Right atrium auricular region (tissue), 2 donors: ENCODE measurements around the gene DEFB108B. TPM values are rescaled to one million over a fixed set of nuclear protein-coding genes. Genes with fewer than 3 reads are reported as not detected.
"Not testable (repeated sequence)": the region's sequence is repeated elsewhere in the genome, so short reads cannot be mapped to it uniquely, and the experiment has no call there.

Source experiments
- DNase-seq: peaks from one replicate; pipeline ENCODE4 v3.0.0-alpha.2; 2019; ENCODE audit warnings: low spot score
- H3K27ac ChIP-seq, 2 donors: fragments of 200-600 bp; sonication (generic); 1 replicate in 1 of 2; 2 replicates in 1 of 2; pipeline ENCODE4 v1.5.1; 2016 to 2019
- H3K27me3 ChIP-seq, 2 donors: fragments of 200-600 bp; sonication (generic); one replicate each; pipeline versions ENCODE4 v1.5.1 to v1.6.0; 2017 to 2019
- H3K36me3 ChIP-seq: fragments of 200-600 bp; sonication (generic); one replicate; pipeline ENCODE4 v1.5.1; 2016
- H3K4me1 ChIP-seq, 2 donors: fragments of 200-600 bp; sonication (generic); one replicate each; pipeline versions ENCODE4 v1.5.1 to v1.6.0; 2017 to 2019
- H3K4me3 ChIP-seq, 2 donors: fragments of 200-600 bp; sonication (generic); 1 replicate in 1 of 2; 2 replicates in 1 of 2; pipeline ENCODE4 v1.5.1; 2017 to 2019; ENCODE audit warnings: mild to moderate bottlenecking in 1 of 2, moderate library complexity in 1 of 2
- H3K9me3 ChIP-seq, 2 donors: fragments of 200-600 bp; sonication (generic); one replicate each; pipeline ENCODE4 v1.5.1; 2019
- total RNA-seq, 2 donors: library from RNA; depleted of rRNA; stranded (reverse); fragments of >200 nt; gene quantifications; one replicate each; pipeline ENCODE4 v1.1.0, GENCODE V29; 2016
- TF ChIP-seq, protein P1 (sequence below), 2 donors: fragments of 200-600 bp; sonication (generic); IDR thresholded peaks; one replicate each; pipeline ENCODE4 v1.5.1; 2019; ENCODE audit warnings: antibody characterized with exemption in 2 of 2

Gene DEFB108B
- total RNA-seq, 2 donors from 2014 or later = not detected

DNA sequence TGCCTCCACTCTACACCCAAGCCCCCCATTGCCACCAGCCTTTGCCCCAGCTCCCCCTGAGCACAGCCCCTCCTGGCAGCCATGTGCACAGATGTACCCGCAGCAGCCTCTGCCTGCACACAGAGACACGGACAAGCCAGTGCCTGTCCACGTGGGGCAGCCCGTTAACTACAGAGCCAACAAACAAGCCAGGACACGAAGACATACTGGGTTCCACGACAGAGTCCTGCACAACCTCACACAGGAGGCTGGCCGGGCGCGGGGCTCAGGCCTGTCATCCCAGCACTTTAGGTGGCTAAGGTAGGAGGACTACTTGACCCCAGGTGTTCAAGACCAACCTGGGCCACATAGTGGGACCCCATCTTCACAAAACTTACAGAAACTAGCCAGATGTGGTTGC is 36.2 kb upstream of the DEFB108B start:
- DNase-seq = peak; percentile 36
- not testable (repeated sequence) for H3K36me3 ChIP-seq, H3K4me1 ChIP-seq, H3K27ac ChIP-seq, H3K27me3 ChIP-seq, H3K9me3 ChIP-seq, H3K4me3 ChIP-seq

DNA sequence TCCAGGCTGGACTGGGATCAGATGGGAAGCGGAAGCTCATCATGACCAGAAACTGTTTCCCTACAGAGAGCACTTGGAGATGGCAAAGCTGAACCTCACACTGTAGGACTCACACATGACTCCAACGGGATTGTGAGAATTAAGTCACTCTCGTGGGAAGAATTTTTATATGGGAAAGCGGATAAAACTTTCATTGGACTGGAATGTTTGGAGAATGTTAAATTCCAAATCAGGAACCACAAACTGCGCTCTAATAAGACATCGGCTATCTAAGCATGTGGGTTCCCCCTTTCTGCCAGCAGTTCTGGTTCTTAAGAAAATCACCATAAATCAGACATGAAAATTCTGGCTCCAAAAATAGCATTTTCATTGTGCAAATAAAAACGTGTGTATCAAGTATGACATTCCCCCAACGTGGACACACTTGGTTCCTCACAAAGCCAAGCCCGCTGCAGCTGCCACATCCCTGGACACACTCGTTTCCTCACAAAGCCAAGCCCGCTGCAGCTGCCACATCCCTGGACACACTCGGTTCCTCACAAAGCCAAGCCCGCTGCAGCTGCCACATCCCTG is 33.4 kb upstream of the DEFB108B start:
- not testable (repeated sequence) for H3K4me1 ChIP-seq, H3K4me3 ChIP-seq, H3K27me3 ChIP-seq, H3K27ac ChIP-seq, H3K36me3 ChIP-seq, H3K9me3 ChIP-seq, DNase-seq

DNA sequence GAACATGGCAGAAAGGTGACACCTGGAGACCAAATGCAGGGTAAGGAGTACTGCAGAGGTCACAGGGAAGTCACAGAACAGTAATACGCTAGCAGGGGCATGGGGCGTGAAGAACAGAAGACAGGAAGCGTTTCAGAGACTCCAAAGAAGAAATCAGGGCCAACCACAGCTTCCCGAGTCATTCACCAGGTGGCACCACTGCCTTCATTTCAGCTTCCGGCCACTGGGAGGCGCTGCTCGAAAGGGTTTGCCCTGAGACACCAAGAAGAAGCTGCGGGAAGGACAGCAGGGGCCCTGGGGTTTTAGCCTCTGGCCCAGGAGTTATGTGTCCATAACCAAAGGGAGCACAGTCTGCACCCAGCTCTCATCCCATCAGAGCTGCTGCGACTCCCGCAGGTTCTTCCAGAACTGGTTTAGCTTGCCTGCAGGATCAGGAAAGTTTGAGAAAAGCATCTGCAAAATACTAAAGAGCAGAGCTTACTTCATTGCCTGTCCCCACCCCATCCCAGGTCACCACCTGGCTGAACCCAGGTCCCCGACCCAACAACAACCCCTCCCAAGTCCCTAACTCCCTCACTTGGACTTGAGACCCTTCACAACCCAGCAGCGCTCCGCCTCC is 32.6 kb upstream of the DEFB108B start:
- not testable (repeated sequence) for H3K36me3 ChIP-seq, DNase-seq, H3K4me3 ChIP-seq, H3K27ac ChIP-seq, H3K4me1 ChIP-seq, H3K27me3 ChIP-seq, H3K9me3 ChIP-seq
- TF ChIP-seq, protein P1, sequence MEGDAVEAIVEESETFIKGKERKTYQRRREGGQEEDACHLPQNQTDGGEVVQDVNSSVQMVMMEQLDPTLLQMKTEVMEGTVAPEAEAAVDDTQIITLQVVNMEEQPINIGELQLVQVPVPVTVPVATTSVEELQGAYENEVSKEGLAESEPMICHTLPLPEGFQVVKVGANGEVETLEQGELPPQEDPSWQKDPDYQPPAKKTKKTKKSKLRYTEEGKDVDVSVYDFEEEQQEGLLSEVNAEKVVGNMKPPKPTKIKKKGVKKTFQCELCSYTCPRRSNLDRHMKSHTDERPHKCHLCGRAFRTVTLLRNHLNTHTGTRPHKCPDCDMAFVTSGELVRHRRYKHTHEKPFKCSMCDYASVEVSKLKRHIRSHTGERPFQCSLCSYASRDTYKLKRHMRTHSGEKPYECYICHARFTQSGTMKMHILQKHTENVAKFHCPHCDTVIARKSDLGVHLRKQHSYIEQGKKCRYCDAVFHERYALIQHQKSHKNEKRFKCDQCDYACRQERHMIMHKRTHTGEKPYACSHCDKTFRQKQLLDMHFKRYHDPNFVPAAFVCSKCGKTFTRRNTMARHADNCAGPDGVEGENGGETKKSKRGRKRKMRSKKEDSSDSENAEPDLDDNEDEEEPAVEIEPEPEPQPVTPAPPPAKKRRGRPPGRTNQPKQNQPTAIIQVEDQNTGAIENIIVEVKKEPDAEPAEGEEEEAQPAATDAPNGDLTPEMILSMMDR (IDR thresholded peaks at IDR 0.05) = peak; percentile 52 to 65

DNA sequence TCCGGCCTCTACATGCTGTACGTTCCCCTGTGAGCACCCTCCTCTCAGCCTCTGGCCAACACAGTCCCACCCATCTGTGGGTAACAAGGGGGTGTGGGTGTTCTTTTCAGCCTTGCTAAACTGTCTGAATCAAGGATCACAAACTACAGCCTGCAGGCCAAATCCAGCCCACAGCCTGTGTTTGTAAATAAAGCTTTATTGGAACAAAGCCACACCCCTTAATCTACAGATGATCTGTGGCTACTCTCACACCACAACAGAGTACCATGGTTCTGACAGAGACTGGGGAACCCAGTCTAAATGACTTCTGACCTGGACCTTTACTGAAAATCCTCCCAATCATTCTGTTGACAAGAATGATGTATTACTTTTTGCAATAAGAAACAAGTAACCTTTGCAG is 32.0 kb upstream of the DEFB108B start:
- H3K27ac ChIP-seq, H3K27me3 ChIP-seq, H3K4me3 ChIP-seq, H3K4me1 ChIP-seq, DNase-seq, H3K36me3 ChIP-seq, H3K9me3 ChIP-seq: not testable (repeated sequence)

DNA sequence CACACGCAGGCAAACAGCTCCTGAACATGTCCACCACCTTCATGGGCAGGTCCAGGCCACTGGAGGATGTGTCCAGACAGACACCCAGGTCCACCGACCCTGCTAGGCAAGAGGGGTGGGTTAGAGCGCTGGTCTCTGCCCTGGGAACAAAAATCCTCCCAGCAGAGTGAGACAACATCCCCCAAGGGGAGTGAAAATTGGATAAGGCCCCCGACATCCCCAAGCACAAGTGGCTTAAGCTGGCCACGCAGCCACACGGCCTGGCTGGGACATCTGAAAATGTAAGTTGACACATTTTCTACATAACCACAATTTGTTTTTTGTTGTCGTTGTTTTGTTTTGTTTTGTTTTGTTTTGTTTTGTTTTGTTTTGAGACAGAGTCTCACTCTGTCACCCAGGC is 30.1 kb upstream of the DEFB108B start:
- not testable (repeated sequence) for H3K4me1 ChIP-seq, H3K4me3 ChIP-seq, H3K27ac ChIP-seq, H3K27me3 ChIP-seq, H3K9me3 ChIP-seq, H3K36me3 ChIP-seq, DNase-seq

DNA sequence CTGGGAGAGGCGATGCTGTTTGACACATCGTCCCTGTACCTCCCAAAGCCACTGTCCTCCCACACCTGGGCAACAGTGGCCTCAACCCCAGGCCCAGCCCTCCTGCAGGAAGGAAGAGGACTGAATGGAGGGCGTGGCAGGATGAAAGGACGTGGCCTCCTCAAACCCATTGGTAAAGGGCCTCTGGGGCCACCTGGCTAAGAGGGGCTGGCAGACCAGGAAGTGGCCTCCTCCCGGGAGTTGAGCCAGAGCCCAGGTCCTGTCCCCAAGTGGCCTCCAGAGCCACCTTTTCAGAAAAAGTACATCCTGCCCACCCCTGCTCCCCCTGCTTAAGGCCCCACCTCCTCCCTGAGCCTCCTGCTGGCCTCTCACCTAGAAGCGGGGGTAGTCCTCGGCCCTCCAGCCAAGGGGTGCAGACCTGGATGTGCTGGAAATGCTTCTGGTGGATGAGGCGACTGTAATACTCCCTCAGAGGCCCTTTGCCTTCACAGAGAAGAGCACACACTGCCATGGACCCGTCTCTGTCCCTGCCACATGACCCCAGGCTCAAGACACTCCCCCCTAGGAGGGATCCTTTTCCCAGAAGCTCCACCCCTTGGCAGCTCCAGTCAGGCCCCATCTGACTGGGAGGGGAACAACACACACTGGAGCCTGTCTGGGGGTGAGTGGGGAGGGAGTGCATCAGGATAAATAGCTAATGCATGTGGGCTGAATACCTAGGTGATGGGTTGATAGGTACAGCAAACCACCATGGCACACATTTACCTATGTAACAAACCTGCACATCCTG is 28.6 kb upstream of the DEFB108B start:
- not testable (repeated sequence) for H3K27me3 ChIP-seq, H3K4me1 ChIP-seq, DNase-seq, H3K4me3 ChIP-seq, H3K36me3 ChIP-seq, H3K9me3 ChIP-seq, H3K27ac ChIP-seq

DNA sequence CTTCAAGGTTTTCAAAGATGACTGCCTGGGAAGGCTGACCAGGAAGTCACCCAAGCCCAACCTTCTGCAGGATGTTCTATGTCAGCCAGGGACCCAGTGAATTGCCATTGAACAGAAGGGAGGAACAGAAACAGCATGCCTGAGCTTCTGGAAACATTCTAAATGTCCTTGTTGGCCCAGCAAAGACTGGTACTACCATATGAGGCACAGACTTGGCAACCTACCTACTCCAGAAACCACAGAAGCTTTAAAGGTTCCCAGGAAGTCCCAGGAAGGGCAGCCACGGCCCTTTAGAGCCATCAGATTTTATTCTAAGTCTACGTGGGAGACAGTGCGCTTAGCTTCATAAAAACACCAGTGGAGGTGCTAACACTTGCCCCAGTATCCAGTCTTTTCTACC is 20.5 kb upstream of the DEFB108B start:
- H3K27ac ChIP-seq, DNase-seq, H3K4me3 ChIP-seq, H3K9me3 ChIP-seq, H3K27me3 ChIP-seq, H3K4me1 ChIP-seq, H3K36me3 ChIP-seq: not testable (repeated sequence)

DNA sequence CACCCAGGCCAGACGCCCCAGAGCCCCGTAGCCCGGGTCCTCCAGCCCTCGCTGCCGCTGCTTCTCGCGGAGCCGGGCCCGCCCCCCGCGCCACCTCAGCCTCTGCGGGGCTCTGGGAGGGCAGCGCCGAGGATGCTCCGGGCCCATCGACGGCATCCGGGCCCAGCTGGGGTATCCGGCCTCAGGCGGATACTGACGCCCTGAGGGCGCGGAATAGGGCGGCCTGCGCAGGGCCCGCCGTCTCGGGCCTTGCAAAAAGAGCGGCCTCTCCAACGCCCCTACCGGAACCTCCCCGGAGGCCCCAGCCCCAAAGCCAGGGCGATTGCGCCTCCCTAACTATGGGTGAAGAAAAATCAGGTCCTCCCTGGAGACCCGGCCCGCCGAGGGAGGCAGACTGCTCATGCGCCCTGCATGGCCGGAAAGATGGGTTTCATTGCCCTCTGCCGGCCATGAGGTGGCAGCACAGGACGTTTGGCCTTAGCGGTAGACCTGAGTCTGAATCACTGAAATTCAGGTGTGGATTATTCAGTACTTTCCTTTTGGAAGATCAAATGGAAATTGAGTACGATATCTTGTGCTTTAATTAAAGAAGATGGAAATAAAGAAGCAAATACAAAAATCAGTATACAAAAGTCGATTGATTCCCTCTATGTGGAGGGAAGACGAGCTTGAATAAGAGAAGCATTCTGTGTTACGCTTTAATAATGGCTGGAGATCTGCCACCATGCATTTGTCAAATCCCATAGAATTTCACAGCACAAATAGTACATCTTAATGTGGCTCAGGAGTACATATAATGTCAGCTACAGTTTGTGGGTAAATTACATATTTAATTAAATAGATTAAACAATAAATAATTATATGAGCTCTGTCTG is 19.3 kb upstream of the DEFB108B start:
- not testable (repeated sequence) for H3K36me3 ChIP-seq, H3K27me3 ChIP-seq, H3K4me1 ChIP-seq, H3K9me3 ChIP-seq
- Histone ChIP-seq H3K27ac (peak overlapping the region; percentile 45 to 53), H3K4me3 (peak overlapping the region; percentile 33 to 56)
- TF ChIP-seq, protein P1 (IDR thresholded peaks at IDR 0.05) = peak; percentile 84
- DNase-seq = peak; percentile 82

DNA sequence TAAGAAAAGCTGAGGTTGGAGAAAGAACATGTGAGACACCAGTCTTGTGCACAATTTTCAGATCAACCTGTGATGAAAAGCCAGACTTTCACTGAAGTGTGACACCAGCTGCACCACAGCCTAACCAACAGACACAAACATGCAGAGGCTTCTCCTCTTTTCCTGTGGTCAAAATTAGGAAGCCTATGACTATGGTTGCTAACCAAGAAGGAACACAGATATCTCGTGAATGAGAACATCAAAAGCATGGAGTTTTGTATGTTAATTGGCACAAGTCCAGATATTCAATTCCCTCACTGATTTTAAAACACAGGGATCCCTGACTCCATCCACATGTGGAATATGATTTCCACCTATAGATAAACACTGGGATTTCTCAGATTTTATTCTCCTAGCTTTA is 11.5 kb upstream of the DEFB108B start:
- H3K9me3 ChIP-seq, H3K4me1 ChIP-seq, H3K4me3 ChIP-seq, H3K27ac ChIP-seq, H3K27me3 ChIP-seq, DNase-seq, H3K36me3 ChIP-seq: not testable (repeated sequence)

DNA sequence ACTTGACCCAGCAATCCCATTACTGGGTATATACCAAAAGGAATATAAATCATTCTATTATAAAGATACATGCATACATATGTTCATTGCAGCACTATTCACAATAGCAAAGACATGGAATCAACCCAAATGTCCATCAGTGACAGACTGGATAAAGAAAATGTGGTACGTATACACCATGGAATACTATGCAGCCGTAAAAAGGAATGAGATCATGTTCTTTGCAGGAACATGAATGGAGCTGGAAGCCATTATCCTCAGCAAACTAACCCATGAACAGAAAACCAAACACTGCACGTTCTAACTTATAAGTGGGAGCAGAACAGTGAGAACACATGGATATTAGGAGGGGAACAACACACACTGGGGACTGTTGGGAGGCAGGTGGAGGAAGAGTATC is 3.8 kb upstream of the DEFB108B start:
- H3K9me3 ChIP-seq, H3K4me1 ChIP-seq, H3K4me3 ChIP-seq, H3K36me3 ChIP-seq, H3K27ac ChIP-seq, H3K27me3 ChIP-seq, DNase-seq: not testable (repeated sequence)

DNA sequence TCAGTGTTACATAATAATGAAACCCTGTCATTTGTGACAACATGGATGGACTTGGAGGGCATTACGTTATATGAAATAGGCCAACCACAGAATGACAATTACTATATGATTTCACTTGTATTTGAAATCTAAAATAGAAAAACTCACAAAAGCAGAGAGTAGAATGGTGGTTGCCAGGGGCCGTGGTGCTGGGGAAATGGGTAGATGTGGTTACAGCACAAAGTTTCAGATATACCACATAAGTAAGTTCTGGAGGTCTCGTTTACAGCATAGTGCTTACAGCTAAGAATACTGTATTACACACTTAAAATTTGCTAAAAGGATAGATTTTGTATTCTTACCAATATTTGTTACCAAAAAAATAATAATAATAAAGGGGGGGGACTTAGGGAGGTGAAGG is 3.3 kb upstream of the DEFB108B start:
- H3K4me3 ChIP-seq, DNase-seq: not testable (repeated sequence)

DNA sequence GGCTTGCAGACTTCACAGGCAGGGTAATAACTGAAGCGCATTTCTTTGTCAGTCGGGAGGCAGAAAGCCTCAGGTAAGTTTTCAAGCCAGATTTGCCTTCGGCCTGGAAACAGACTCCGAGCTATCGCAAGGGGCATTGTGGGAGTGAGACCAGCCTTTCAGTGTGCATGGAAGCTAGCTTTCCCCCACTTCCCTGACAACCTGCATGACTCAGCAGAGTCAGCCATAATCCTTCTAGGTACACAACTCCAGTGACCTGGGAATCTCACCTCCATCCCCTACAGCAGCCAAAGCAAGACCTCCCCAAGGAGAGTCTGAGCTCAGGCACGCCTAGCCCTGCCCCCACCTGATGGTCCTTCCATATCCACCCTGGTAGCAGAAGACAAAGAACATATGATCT is 9.7 kb downstream of the DEFB108B start:
- H3K27me3 ChIP-seq, H3K36me3 ChIP-seq, DNase-seq, H3K4me3 ChIP-seq, H3K4me1 ChIP-seq, H3K9me3 ChIP-seq, H3K27ac ChIP-seq: not testable (repeated sequence)

More for the DNA sequence above, 3.3 kb upstream of the DEFB108B start:
- not testable (repeated sequence) for H3K27me3 ChIP-seq, H3K36me3 ChIP-seq, H3K9me3 ChIP-seq, H3K4me1 ChIP-seq, H3K27ac ChIP-seq
